HAP-1 (cell line): ENCODE measurements around the gene PACC1.

ENCODE experiments used
- DNase-seq, 2 experiments: peaks; one replicate each; pipeline ENCODE4 v3.0.0-alpha.2; 2016 to 2020; ENCODE audit warnings: low spot score in 2 of 2
- H3K27me3 ChIP-seq: fragments of 250-450 bp; sonication (Bioruptor Pico); 2 replicates; pipeline ENCODE4 v1.5.1; 2020; ENCODE audit warnings: low read depth, mild to moderate bottlenecking, moderate library complexity
- H3K36me3 ChIP-seq: fragments of 250-450 bp; sonication (Bioruptor Pico); replicated peaks from 2 replicates; pipeline ENCODE4 v1.5.1; 2020; ENCODE audit warnings: mild to moderate bottlenecking
- H3K4me1 ChIP-seq: fragments of 250-450 bp; sonication (Bioruptor Pico); 2 replicates; pipeline ENCODE4 v1.5.1; 2020; ENCODE audit warnings: mild to moderate bottlenecking
- H3K4me3 ChIP-seq: fragments of 250-450 bp; sonication (Bioruptor Pico); 2 replicates; pipeline ENCODE4 v1.5.1; 2020; ENCODE audit warnings: mild to moderate bottlenecking, moderate library complexity
- H3K9me3 ChIP-seq: fragments of 250-450 bp; sonication (Bioruptor Pico); 2 replicates; pipeline ENCODE4 v1.5.1; 2020; ENCODE audit warnings: mild to moderate bottlenecking, moderate library complexity
- in situ Hi-C: fragments of 300-500 bp; cut with MboI; formaldehyde crosslinking; loops from 3 replicates; pipeline ENCODE4 v1.14.3; 2020; ENCODE audit warnings: low sequenced_read_pairs, inconsistent platforms, mixed read lengths

The PACC1 gene

DNA sequence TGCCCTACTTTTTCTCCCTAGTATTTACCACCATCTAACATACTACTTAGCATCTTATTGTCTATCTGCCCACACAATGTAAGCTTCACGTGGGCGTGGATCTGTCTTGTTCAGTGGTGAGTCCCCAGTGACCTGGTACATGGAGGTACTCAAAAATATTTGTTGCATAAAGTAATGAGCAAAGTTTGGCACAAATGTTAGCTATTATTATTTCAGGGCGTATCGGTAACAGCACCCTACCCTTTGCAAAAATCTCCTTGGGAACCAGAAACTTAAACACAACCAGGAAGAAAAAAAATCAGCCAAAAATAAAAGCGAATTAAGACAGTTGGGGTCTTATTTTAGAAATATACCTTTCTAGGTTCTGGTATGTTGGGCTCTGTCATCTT lies 17.6 kb upstream of the PACC1 start:
- DNase-seq = no peak
- Histone ChIP-seq H3K4me1 (peaks cover 26% of the 10 kb centered on the region), H3K27me3 (no peaks in the 10 kb centered on the region), H3K9me3 (no peaks in the 10 kb centered on the region), H3K36me3 (no peaks in the 10 kb centered on the region), H3K4me3 (peak overlapping the region; percentile 60)
- in situ Hi-C loops = no loop called here

- no peaks in the 10 kb centered on the region for H3K27me3 ChIP-seq
- H3K9me3 ChIP-seq = no peaks in the 10 kb centered on the region
- no peak for DNase-seq
- H3K4me3 ChIP-seq = no peak overlapping the region
- no peaks in the 10 kb centered on the region for H3K36me3 ChIP-seq
- in situ Hi-C loops = no loop called here
- H3K4me1 ChIP-seq = peaks cover 26% of the 10 kb centered on the region
Observed at GRCh38 chr1:212431644-212432043, 17.0 kb upstream of the PACC1 start.

GRCh38 chr1:212430955-212431394 lies 16.3 kb upstream of the PACC1 start:
- in situ Hi-C loops = no loop called here
- DNase-seq = no peak
- peaks cover 26% of the 10 kb centered on the region for H3K4me1 ChIP-seq

DNA sequence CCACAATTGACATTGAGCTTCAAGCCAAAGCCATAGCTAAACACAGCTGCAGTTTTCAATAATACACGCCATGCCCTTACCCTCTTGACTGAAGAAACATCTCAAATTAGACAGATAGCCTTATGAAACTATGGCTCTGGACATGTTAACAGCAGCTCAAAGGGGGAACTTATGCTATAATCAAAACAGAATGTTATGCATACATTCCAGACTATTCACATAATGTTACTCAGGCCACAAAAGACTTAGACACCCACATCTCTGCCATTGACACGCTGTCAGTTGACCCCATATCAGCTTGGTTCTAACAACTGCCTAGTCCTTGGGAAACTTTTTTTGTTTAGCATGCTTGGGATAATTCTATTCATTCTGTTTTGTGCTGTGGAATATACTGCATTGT lies 15.7 kb upstream of the PACC1 start:
- H3K9me3 ChIP-seq = no peaks in the 10 kb centered on the region
- no peak overlapping the region for H3K4me3 ChIP-seq
- peaks cover 26% of the 10 kb centered on the region for H3K4me1 ChIP-seq
- H3K36me3 ChIP-seq = no peaks in the 10 kb centered on the region
- H3K27me3 ChIP-seq = no peaks in the 10 kb centered on the region
- DNase-seq = no peak
- in situ Hi-C loops = no loop called here

More at GRCh38 chr1:212430955-212431394, 16.3 kb upstream of the PACC1 start:
- Histone ChIP-seq H3K36me3 (no peaks in the 10 kb centered on the region), H3K4me3 (no peak overlapping the region), H3K9me3 (no peaks in the 10 kb centered on the region), H3K27me3 (no peaks in the 10 kb centered on the region)

DNA sequence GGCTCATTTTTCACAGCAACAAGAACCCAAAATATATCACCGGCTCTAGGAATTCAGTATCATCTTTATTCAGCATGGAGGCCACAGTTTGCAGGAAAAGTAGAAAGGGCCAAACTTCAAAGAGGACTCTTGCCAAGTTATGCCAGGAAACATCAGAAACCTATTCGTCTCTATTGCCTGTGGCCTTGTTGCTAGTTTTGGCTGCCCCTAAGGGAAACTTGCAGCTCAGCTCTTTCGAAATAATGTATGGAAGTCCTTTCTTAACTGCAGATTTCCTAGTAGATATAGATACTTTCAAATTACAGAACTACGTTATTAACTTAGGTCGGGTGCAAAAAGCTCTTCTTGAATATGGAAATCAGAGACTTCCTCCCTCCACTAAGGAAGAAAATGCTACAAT lies 13.8 kb upstream of the PACC1 start:
- no peak for DNase-seq
- in situ Hi-C loops = no loop called here
- peaks cover 19% of the 10 kb centered on the region for H3K4me1 ChIP-seq
- no peak overlapping the region for H3K4me3 ChIP-seq
- no peaks in the 10 kb centered on the region for H3K9me3 ChIP-seq
- H3K36me3 ChIP-seq = no peaks in the 10 kb centered on the region
- H3K27me3 ChIP-seq = no peaks in the 10 kb centered on the region

- Histone ChIP-seq H3K36me3 (no peaks in the 10 kb centered on the region), H3K4me1 (no peaks in the 10 kb centered on the region), H3K27me3 (no peaks in the 10 kb centered on the region), H3K9me3 (no peaks in the 10 kb centered on the region), H3K4me3 (no peak overlapping the region)
- no peak for DNase-seq
- in situ Hi-C loops = no loop called here
Observed at GRCh38 chr1:212423879-212424278, 9.2 kb upstream of the PACC1 start.

- Histone ChIP-seq H3K27me3 (no peaks in the 10 kb centered on the region), H3K9me3 (no peaks in the 10 kb centered on the region), H3K4me3 (no peak overlapping the region), H3K36me3 (no peaks in the 10 kb centered on the region), H3K4me1 (no peaks in the 10 kb centered on the region)
- no peak for DNase-seq
- in situ Hi-C loops = no loop called here
Observed at GRCh38 chr1:212421165-212421564, 6.5 kb upstream of the PACC1 start.

- in situ Hi-C loops = no loop called here
- no peaks in the 10 kb centered on the region for H3K27me3 ChIP-seq
- no peak for DNase-seq
- peaks cover 13% of the 10 kb centered on the region for H3K4me1 ChIP-seq
- H3K4me3 ChIP-seq = peak overlapping the region; percentile 83
- no peaks in the 10 kb centered on the region for H3K9me3 ChIP-seq
- peaks cover 12% of the 10 kb centered on the region for H3K36me3 ChIP-seq
Observed at GRCh38 chr1:212415107-212415841, 588 bp upstream of the PACC1 start.

GRCh38 chr1:212413902-212414327 lies 771 bp downstream of the PACC1 start:
- H3K27me3 ChIP-seq = no peaks in the 10 kb centered on the region
- peaks cover 26% of the 10 kb centered on the region for H3K36me3 ChIP-seq
- peak overlapping the region; percentile 83 for H3K4me3 ChIP-seq
- H3K4me1 ChIP-seq = peaks cover 13% of the 10 kb centered on the region
- DNase-seq = peak in 1 of 2 experiments; percentile 25
- in situ Hi-C loops = no loop called here
- H3K9me3 ChIP-seq = no peaks in the 10 kb centered on the region

DNA sequence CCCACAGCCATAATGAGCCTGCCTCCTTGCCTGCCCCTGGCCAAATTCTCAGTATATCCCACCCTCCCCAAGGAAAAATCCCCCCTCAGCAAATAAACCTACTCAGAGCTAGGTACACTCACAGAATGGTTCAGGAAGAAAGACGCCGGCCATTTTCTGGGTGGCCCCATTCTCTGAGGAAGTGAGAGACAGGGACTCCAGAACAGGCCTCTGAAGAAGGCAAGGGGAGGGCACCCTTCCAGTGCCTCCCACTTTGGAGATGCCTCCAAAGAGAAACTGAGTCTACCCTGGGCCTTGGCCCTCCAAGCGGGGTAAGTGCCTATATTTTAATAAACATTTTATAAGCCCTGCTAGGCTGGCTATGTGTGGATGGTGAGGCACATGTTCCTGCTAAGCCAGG lies 2.3 kb downstream of the PACC1 start:
- Histone ChIP-seq H3K36me3 (peaks cover 36% of the 10 kb centered on the region), H3K4me3 (no peak overlapping the region), H3K27me3 (no peaks in the 10 kb centered on the region), H3K4me1 (peaks cover 13% of the 10 kb centered on the region), H3K9me3 (no peaks in the 10 kb centered on the region; the same call in 1 of the 2 replicates)
- in situ Hi-C loops = no loop called here
- no peak for DNase-seq

- H3K4me1 ChIP-seq = peaks cover 12% of the 10 kb centered on the region
- peaks cover 52% of the 10 kb centered on the region for H3K36me3 ChIP-seq
- H3K27me3 ChIP-seq = no peaks in the 10 kb centered on the region
- H3K9me3 ChIP-seq = no peaks in the 10 kb centered on the region; the same call in 1 of the 2 replicates
- no peak overlapping the region for H3K4me3 ChIP-seq
- DNase-seq = no peak
- in situ Hi-C loops = no loop called here
Observed at GRCh38 chr1:212410231-212410820, 4.4 kb downstream of the PACC1 start.

DNA sequence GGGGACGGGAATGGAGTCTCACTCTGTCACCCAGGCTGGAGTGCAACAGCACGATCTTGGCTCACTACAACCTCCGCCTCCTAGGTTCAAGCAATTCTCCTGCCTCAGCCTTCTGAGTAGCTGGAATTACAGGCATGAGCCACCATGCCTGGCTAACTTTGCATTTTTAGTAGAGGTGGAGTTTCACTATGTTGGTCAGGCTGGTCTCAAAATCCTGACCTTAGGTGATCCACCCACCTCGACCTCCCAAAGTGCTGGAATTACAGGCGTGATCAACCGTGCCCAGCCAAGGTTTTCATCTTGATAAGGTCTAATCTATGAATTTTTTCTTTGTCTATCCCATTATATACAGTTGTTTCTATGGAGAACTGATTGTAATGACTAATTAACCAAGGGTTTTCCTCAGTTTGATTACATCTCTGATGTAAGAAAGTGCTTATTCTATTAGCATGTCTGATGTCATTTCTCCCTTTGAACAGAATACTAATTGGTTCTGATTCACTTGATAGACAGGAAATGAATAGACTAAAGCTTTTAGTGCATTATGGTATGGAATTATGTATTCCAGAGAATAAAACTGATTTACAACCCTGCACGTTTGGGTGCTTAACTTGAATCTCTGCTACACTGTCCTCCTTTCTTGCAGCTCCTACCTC lies 11.9 kb downstream of the PACC1 start:
- DNase-seq = no peak
- Histone ChIP-seq H3K9me3 (no peaks in the 10 kb centered on the region; the same call in 1 of the 2 replicates), H3K4me1 (no peaks in the 10 kb centered on the region), H3K27me3 (no peaks in the 10 kb centered on the region), H3K36me3 (peaks cover 28% of the 10 kb centered on the region), H3K4me3 (no peak overlapping the region)
- in situ Hi-C loops = no loop called here

DNA sequence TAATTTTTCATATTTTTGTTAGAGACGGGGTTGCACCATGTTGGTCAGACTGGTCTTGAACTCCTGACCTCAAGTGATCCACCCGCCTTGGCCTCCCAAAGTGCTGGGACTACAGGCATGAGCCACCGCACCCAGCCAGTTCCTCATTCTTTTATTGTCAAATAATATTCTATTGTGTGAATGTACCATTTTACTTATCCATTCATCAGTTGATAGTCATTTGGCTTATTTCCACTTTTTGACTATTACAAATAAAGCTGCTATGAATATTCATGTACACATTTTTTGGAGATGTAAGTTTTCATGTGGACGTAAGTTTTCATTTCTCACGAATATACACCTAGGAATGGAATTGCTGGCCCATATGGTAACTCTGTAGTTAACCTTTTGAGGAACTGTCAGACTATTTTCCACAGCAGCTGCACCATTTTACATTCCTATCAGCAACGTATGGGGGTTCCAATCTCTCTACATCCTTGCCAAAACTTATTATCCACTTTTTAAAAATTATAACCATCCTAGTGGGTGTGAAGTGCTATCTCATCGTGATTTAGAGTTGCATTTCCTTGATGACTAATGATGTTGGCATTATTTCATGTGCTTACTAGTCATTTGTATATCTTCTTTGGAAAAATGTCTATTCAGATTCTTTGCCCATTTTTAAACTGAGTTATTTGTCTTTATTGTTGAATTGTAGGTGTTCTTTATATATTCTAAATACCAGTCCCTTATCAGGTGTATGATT lies 12.7 kb downstream of the PACC1 start:
- no peaks in the 10 kb centered on the region for H3K4me1 ChIP-seq
- 0 out of 2 replicates have a peak, but pooled peaks cover 2% of the 10 kb centered on the region for H3K9me3 ChIP-seq
- no peak for DNase-seq
- H3K36me3 ChIP-seq = peaks cover 21% of the 10 kb centered on the region
- H3K4me3 ChIP-seq = no peak overlapping the region
- in situ Hi-C loops = no loop called here
- H3K27me3 ChIP-seq = no peaks in the 10 kb centered on the region
